ENCODE results near the gene CDHR1.
A peak's percentile ranks its signal among the peaks of the same experiment; 100 is the strongest.

CDHR1 gene

GRCh38 chr10:84261236-84261915 is 67.0 kb downstream of the CDHR1 start:
- no peak for FAIRE-seq
- no peak for DNase-seq (ENCODE audit: low spot score)

GRCh38 chr10:84262190-84262956 is 68.0 kb downstream of the CDHR1 start:
- DNase-seq (ENCODE audit: low spot score): no peak
- FAIRE-seq: no peak

- FAIRE-seq (no peak), DNase-seq (ENCODE audit: low spot score) (no peak)
Measured at GRCh38 chr10:84263716-84264115, 69.4 kb downstream of the CDHR1 start.

GRCh38 chr10:84264611-84265141 is 70.3 kb downstream of the CDHR1 start:
- FAIRE-seq (peak; percentile 67), DNase-seq (ENCODE audit: low spot score) (peak; percentile 76)

GRCh38 chr10:84265418-84265817 is 71.1 kb downstream of the CDHR1 start:
- FAIRE-seq (no peak), DNase-seq (ENCODE audit: low spot score) (peak; percentile 16)

DNA sequence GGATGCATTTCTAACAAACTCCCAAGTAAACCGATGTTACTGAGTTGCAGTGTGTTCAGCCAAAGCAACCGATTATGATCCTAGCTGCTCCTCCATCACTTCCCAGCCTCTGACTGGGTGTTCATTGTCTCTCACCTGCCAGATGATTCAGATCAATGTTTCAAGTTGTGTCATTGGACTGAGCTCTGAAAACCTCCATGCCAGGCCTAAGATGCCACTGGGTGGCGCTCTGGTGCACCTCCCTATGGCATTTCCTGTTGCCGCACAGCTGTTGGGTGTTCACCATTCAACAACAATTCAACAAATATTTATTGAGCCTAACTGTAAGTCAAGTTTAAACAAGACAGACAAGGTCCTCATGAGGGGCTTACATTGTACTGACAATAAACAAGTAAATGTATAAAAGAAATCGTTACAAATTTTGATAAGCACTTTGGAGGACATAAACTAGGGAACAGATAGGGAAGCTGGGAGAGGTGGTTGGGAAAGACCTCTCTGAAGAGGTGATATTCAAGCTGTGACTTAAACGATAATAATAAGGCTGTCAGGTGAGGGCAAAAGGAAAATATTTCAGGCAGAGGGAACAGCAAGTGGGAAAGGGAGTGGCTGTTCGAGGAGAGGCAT is 73.3 kb downstream of the CDHR1 start:
- no peak for FAIRE-seq

DNA sequence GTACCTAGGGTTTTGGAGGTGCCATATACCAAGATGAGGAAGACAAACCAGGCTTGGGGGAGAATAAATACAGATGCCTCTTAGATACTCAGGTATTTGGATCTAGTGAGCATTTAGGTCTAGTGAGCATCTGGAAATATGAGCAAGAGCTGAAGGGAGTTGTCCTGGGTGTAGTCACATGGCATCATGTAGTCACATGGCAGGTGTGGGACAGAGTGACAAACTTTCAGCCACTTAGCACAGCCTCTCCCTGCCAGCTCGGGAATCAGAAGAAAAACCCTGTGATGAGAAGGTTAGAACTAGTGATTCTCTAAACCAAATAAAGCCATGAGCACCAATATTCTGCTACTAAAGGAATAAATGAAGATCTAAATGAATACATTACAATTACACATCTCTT is 74.8 kb downstream of the CDHR1 start:
- FAIRE-seq (no peak), DNase-seq (ENCODE audit: low spot score) (no peak)

More for the DNA sequence above, 73.3 kb downstream of the CDHR1 start:
- peak; percentile 34 for DNase-seq (ENCODE audit: low spot score)
